22Rv1 (cell line): Measurements from ENCODE around the gene COPE.
"Not testable (repeated sequence)": the region's sequence is repeated elsewhere in the genome, so short reads cannot be mapped to it uniquely, and the experiment has no call there.

Experiments
- H3K27ac ChIP-seq: fragments of 450-650 bp; 2 replicates; pipeline ENCODE4 v1.5.1; 2017
- CTCF ChIP-seq: fragments of 450-650 bp; IDR thresholded peaks from 2 replicates; pipeline ENCODE4 v1.5.1; 2017; ENCODE audit warnings: mild to moderate bottlenecking
- ZFX ChIP-seq: fragments of 450-650 bp; IDR thresholded peaks from 2 replicates; pipeline ENCODE4 v1.6.1; 2017; ENCODE audit warnings: antibody characterized with exemption, borderline replicate concordance

COPE gene

GRCh38 chr19:18955042-18955441, 35.9 kb upstream of the COPE start:
- TF ChIP-seq ZFX (no peak), CTCF (no peak)
- no peak overlapping the region for H3K27ac ChIP-seq

GRCh38 chr19:18954094-18954493, 34.9 kb upstream of the COPE start:
- no peak for TF ChIP-seq CTCF
- no peak for TF ChIP-seq ZFX
- H3K27ac ChIP-seq = no peak overlapping the region

- not testable (repeated sequence) for H3K27ac ChIP-seq
These were observed 33.3 kb upstream of the COPE start for GRCh38 chr19:18952364-18953003.

GRCh38 chr19:18951721-18952281, 32.6 kb upstream of the COPE start:
- H3K27ac ChIP-seq = no peak overlapping the region
- TF ChIP-seq CTCF = no peak
- TF ChIP-seq ZFX = no peak

GRCh38 chr19:18949858-18950257, 30.7 kb upstream of the COPE start:
- H3K27ac ChIP-seq = no peak overlapping the region
- no peak for TF ChIP-seq ZFX
- no peak for TF ChIP-seq CTCF

- TF ChIP-seq CTCF = no peak
- TF ChIP-seq ZFX = no peak
These were observed 29.8 kb upstream of the COPE start for GRCh38 chr19:18948976-18949356.

GRCh38 chr19:18948075-18948975, 29.1 kb upstream of the COPE start:
- no peak overlapping the region for H3K27ac ChIP-seq
- TF ChIP-seq CTCF (no peak), ZFX (no peak)

More at GRCh38 chr19:18948976-18949356, 29.8 kb upstream of the COPE start:
- no peak overlapping the region for H3K27ac ChIP-seq
